ENCODE data around the gene PTPRQ.
A peak's percentile ranks its signal among the peaks of the same experiment; 100 is the strongest.

DNA sequence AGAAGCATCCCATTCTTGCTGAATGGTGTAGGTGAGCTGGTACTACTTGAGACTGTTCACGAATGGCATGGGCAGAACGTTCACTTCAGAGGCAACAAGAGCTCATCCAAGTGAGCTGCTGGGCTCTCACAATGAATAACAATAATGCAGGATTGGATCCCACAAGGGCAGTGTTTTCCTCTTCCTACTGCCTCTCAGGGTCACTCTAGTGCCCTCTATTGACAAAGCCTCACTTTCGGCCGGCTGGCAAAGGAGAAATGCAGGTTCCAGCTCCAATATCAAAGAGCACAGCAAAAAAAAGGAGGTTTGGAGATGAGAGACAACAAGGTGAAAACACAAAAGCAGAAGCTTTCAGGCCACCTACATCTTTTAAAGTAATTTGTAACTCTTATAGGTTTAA, 188.8 kb downstream of the PTPRQ start:
- TF ChIP-seq, protein P1, sequence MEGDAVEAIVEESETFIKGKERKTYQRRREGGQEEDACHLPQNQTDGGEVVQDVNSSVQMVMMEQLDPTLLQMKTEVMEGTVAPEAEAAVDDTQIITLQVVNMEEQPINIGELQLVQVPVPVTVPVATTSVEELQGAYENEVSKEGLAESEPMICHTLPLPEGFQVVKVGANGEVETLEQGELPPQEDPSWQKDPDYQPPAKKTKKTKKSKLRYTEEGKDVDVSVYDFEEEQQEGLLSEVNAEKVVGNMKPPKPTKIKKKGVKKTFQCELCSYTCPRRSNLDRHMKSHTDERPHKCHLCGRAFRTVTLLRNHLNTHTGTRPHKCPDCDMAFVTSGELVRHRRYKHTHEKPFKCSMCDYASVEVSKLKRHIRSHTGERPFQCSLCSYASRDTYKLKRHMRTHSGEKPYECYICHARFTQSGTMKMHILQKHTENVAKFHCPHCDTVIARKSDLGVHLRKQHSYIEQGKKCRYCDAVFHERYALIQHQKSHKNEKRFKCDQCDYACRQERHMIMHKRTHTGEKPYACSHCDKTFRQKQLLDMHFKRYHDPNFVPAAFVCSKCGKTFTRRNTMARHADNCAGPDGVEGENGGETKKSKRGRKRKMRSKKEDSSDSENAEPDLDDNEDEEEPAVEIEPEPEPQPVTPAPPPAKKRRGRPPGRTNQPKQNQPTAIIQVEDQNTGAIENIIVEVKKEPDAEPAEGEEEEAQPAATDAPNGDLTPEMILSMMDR (IDR thresholded peaks at IDR 0.05): peak; percentile 60
- TF ChIP-seq EP300 (IDR thresholded peaks at IDR 0.05; ENCODE audit: borderline replicate concordance in 1 of 2, low read depth in 1 of 2, low read length in 1 of 2) (no peak), NFIC (IDR thresholded peaks at IDR 0.05; ENCODE audit: borderline replicate concordance) (no peak), RCOR1 (IDR thresholded peaks at IDR 0.05; ENCODE audit: low read length) (no peak)

All from SK-N-SH (cell line).